Muscle of leg (tissue), 11 donors: ENCODE measurements around the gene BEND6. TPM values are rescaled to one million over a fixed set of nuclear protein-coding genes. Genes with fewer than 3 reads are reported as not detected.

Experiments used
- DNase-seq: peaks from one replicate; pipeline ENCODE4 v3.0.0; 2013
- H3K27ac ChIP-seq: one replicate; pipeline ENCODE4 v1.5.1; 2013; ENCODE audit warnings: mild to moderate bottlenecking, low read length, control low read depth
- H3K27me3 ChIP-seq: one replicate; pipeline ENCODE4 v1.6.1; 2013; ENCODE audit warnings: low read length; ENCODE audit not compliant: control insufficient read depth, insufficient read depth
- H3K36me3 ChIP-seq: one replicate; pipeline ENCODE4 v1.6.1; 2013; ENCODE audit warnings: low read length; ENCODE audit not compliant: control insufficient read depth, insufficient read depth
- H3K4me1 ChIP-seq: one replicate; pipeline ENCODE4 v1.6.1; 2013; ENCODE audit warnings: low read length; ENCODE audit not compliant: control insufficient read depth, insufficient read depth
- H3K4me3 ChIP-seq: one replicate; pipeline ENCODE4 v1.5.1; 2013; ENCODE audit warnings: low read length, control low read depth
- H3K9me3 ChIP-seq: replicated peaks from 2 replicates; pipeline ENCODE4 v1.6.1; 2013; ENCODE audit warnings: low read depth, low read length; ENCODE audit not compliant: control insufficient read depth
- WGBS: methylation state at CpG from one replicate; pipeline ENCODE4 v1.1.5; 2013; ENCODE audit warnings: missing lambda C conversion rate; ENCODE audit not compliant: insufficient coverage; 5-methylcytosine and 5-hydroxymethylcytosine counted together
- polyA plus RNA-seq, 8 donors: library from polyadenylated mRNA; unstranded; fragments of 120-200 nt; gene quantifications; one replicate each; pipeline versions ENCODE4 v1.2.1 to v1.2.3, GENCODE V29; 2013; ENCODE audit warnings: inconsistent platforms in 1 of 8, low replicate concordance in 1 of 8; ENCODE audit not compliant: insufficient read length in 8 of 8, insufficient read depth in 1 of 8
- total RNA-seq: library from RNA; stranded (reverse); fragments of 120-200 nt; gene quantifications from one replicate; pipeline ENCODE4 v1.2.4, GENCODE V29; 2013

Gene BEND6
- total and polyA plus RNA-seq, 9 donors: 0.18 to 1.6 (median 0.36) TPM

GRCh38 chr6:57072108-57072507, 117.2 kb downstream of the BEND6 start:
- no peak overlapping the region for H3K27ac ChIP-seq
- no peaks in the 10 kb centered on the region for H3K27me3 ChIP-seq
- H3K4me1 ChIP-seq: no peaks in the 10 kb centered on the region
- no peak overlapping the region for H3K4me3 ChIP-seq
- WGBS: 59% methylated on average over 3 of the region's 3 CpGs
- no peaks in the 10 kb centered on the region for H3K9me3 ChIP-seq
- H3K36me3 ChIP-seq: no peaks in the 10 kb centered on the region
- DNase-seq: no peak

- Histone ChIP-seq H3K27me3 (no peaks in the 10 kb centered on the region), H3K36me3 (no peaks in the 10 kb centered on the region), H3K9me3 (no peaks in the 10 kb centered on the region), H3K27ac (no peak overlapping the region), H3K4me1 (no peaks in the 10 kb centered on the region), H3K4me3 (no peak overlapping the region)
- WGBS: 88% methylated on average over 7 of the region's 8 CpGs
- DNase-seq: no peak
These were observed 119.5 kb downstream of the BEND6 start for GRCh38 chr6:57074383-57074782.

GRCh38 chr6:57075092-57075491, 120.2 kb downstream of the BEND6 start:
- Histone ChIP-seq H3K4me3 (no peak overlapping the region), H3K27ac (no peak overlapping the region), H3K4me1 (no peaks in the 10 kb centered on the region), H3K27me3 (no peaks in the 10 kb centered on the region), H3K9me3 (no peaks in the 10 kb centered on the region), H3K36me3 (no peaks in the 10 kb centered on the region)
- DNase-seq: no peak

Other genes starting within 250 kb of the BEND6 start
- 11.8 TPM for gene KIAA1586, start 91.6 kb downstream of the BEND6 start, total RNA-seq
- gene KIAA1586, start 91.6 kb downstream of the BEND6 start, polyA plus RNA-seq: 10 to 100 TPM in 7 of 8 donors, 1 to 10 TPM in 1; 8.6 to 14.8 (median 12.8) TPM
- 37.9 TPM for gene ZNF451, start 135.1 kb downstream of the BEND6 start, total RNA-seq
- gene ZNF451, start 135.1 kb downstream of the BEND6 start, polyA plus RNA-seq: 10 to 100 TPM; 16.9 to 27.0 (median 18.4) TPM
- 10.2 TPM for gene BAG2, start 217.2 kb downstream of the BEND6 start, total RNA-seq
- 10 to 100 TPM; 10.2 to 13.2 (median 11.8) TPM for gene BAG2, start 217.2 kb downstream of the BEND6 start, polyA plus RNA-seq